ENCODE results near the gene BSPRY.

- TF ChIP-seq YY1 (IDR thresholded peaks at IDR 0.05; ENCODE audit: low read depth) (no peak), USF1 (IDR thresholded peaks at IDR 0.05) (no peak), EP300 (IDR thresholded peaks at IDR 0.05; ENCODE audit: borderline replicate concordance) (no peak), CEBPB (IDR thresholded peaks at IDR 0.05) (no peak), RAD21 (IDR thresholded peaks at IDR 0.05; ENCODE audit: low read depth) (no peak), EGR1 (IDR thresholded peaks at IDR 0.05) (no peak), REST (IDR thresholded peaks at IDR 0.05; ENCODE audit: low read depth) (no peak), TAF1 (IDR thresholded peaks at IDR 0.05; ENCODE audit: low read depth) (no peak), CREB1 (IDR thresholded peaks at IDR 0.05; ENCODE audit: low read depth) (no peak), MAX (IDR thresholded peaks at IDR 0.05) (no peak), FOXM1 (IDR thresholded peaks at IDR 0.05; ENCODE audit: borderline replicate concordance, low read depth) (no peak), ZBTB7A (IDR thresholded peaks at IDR 0.05; ENCODE audit: low read depth) (no peak)
These were observed 60.1 kb downstream of the BSPRY start for GRCh38 chr9:113409481-113409880.
